ENCODE measurements around the gene CABP7. TPM values are rescaled to one million over a fixed set of nuclear protein-coding genes. Genes with fewer than 3 reads are reported as not detected.

CABP7 gene
- total and polyA plus RNA-seq, 2 of the 13 experiments (the other 11 are each of a cell fraction or from before 2014, with no cell fraction given): 0.08 TPM; not detected in 1

- TF ChIP-seq, protein P1, sequence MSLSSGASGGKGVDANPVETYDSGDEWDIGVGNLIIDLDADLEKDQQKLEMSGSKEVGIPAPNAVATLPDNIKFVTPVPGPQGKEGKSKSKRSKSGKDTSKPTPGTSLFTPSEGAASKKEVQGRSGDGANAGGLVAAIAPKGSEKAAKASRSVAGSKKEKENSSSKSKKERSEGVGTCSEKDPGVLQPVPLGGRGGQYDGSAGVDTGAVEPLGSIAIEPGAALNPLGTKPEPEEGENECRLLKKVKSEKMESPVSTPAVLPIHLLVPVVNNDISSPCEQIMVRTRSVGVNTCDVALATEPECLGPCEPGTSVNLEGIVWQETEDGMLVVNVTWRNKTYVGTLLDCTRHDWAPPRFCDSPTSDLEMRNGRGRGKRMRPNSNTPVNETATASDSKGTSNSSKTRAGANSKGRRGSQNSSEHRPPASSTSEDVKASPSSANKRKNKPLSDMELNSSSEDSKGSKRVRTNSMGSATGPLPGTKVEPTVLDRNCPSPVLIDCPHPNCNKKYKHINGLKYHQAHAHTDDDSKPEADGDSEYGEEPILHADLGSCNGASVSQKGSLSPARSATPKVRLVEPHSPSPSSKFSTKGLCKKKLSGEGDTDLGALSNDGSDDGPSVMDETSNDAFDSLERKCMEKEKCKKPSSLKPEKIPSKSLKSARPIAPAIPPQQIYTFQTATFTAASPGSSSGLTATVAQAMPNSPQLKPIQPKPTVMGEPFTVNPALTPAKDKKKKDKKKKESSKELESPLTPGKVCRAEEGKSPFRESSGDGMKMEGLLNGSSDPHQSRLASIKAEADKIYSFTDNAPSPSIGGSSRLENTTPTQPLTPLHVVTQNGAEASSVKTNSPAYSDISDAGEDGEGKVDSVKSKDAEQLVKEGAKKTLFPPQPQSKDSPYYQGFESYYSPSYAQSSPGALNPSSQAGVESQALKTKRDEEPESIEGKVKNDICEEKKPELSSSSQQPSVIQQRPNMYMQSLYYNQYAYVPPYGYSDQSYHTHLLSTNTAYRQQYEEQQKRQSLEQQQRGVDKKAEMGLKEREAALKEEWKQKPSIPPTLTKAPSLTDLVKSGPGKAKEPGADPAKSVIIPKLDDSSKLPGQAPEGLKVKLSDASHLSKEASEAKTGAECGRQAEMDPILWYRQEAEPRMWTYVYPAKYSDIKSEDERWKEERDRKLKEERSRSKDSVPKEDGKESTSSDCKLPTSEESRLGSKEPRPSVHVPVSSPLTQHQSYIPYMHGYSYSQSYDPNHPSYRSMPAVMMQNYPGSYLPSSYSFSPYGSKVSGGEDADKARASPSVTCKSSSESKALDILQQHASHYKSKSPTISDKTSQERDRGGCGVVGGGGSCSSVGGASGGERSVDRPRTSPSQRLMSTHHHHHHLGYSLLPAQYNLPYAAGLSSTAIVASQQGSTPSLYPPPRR (CRISPR knock-in tag; IDR thresholded peaks at IDR 0.05; ENCODE audit: borderline replicate concordance): no peak
- TF ChIP-seq TFDP1 (CRISPR knock-in tag; IDR thresholded peaks at IDR 0.05; ENCODE audit: borderline replicate concordance) (peak; percentile 23; the same call in 1 of the 2 replicates), ZNF703 (CRISPR knock-in tag; IDR thresholded peaks at IDR 0.05; ENCODE audit: borderline replicate concordance) (no peak), ERF (CRISPR knock-in tag; IDR thresholded peaks at IDR 0.05) (peak; percentile 77), CREBL2 (CRISPR knock-in tag; IDR thresholded peaks at IDR 0.05; ENCODE audit: borderline replicate concordance) (no peak), JARID2 (CRISPR knock-in tag; IDR thresholded peaks at IDR 0.05; ENCODE audit: insufficient replicate concordance) (peak; percentile 91), ZNF20 (CRISPR knock-in tag; IDR thresholded peaks at IDR 0.05) (no peak), MIER3 (CRISPR knock-in tag; IDR thresholded peaks at IDR 0.05; ENCODE audit: borderline replicate concordance) (no peak; the same call in 1 of the 2 replicates), TCF7L2 (IDR thresholded peaks at IDR 0.05; ENCODE audit: low read depth, low read length) (no peak), CEBPG (CRISPR knock-in tag; IDR thresholded peaks at IDR 0.05) (no peak; the same call in 1 of the 2 replicates), AKNA (CRISPR knock-in tag; IDR thresholded peaks at IDR 0.05; ENCODE audit: borderline replicate concordance) (no peak), ZNF7 (CRISPR knock-in tag; IDR thresholded peaks at IDR 0.05) (0 out of 2 replicates have a peak, but pooled peaks have one; percentile 5), ZNF878 (CRISPR knock-in tag; IDR thresholded peaks at IDR 0.05) (no peak), ZNF329 (CRISPR knock-in tag; IDR thresholded peaks at IDR 0.05; ENCODE audit: low read depth) (no peak), MTA1 (CRISPR knock-in tag; IDR thresholded peaks at IDR 0.05; ENCODE audit: borderline replicate concordance) (no peak), ZBTB7B (CRISPR knock-in tag; IDR thresholded peaks at IDR 0.05) (no peak), ZFAT (CRISPR knock-in tag; conservative IDR thresholded peaks at IDR 0.05) (no peak)
- TF ChIP-seq, protein P2, sequence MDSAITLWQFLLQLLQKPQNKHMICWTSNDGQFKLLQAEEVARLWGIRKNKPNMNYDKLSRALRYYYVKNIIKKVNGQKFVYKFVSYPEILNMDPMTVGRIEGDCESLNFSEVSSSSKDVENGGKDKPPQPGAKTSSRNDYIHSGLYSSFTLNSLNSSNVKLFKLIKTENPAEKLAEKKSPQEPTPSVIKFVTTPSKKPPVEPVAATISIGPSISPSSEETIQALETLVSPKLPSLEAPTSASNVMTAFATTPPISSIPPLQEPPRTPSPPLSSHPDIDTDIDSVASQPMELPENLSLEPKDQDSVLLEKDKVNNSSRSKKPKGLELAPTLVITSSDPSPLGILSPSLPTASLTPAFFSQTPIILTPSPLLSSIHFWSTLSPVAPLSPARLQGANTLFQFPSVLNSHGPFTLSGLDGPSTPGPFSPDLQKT (CRISPR knock-in tag; IDR thresholded peaks at IDR 0.05; ENCODE audit: borderline replicate concordance): no peak
Measured at GRCh38 chr22:29766632-29767170, 46.9 kb downstream of the CABP7 start, which contains the start of gene ZMAT5 (continued).
